B cell (primary cell): ENCODE results near the gene RAD9A. TPM values are rescaled to one million over a fixed set of nuclear protein-coding genes. Genes with fewer than 3 reads are reported as not detected.

Source experiments
- ATAC-seq: fragments of 200-7000 bp; cut with Tn5 transposase; one replicate; pipeline ENCODE4 v1.10.0; 2021; ENCODE audit warnings: low read depth, mild to moderate bottlenecking, moderate number of reproducible peaks, moderate library complexity
- CTCF ChIA-PET: fragments of 350-600 bp; sonication (Branson Sonifier 250); formaldehyde crosslinking; loops from one replicate; lab custom pipeline; 2021; ENCODE audit warnings: antibody characterized with exemption, inconsistent platforms; lab: Charles Lee
- POLR2A ChIA-PET: fragments of 350-600 bp; sonication (Branson Sonifier 250); formaldehyde crosslinking; loops from one replicate; lab custom pipeline; 2021; ENCODE audit warnings: antibody characterized with exemption; lab: Charles Lee
- DNase-seq: peaks from one replicate; pipeline ENCODE4 v3.0.0; 2013
- H2AFZ ChIP-seq: 2 replicates; pipeline ENCODE4 v1.6.1; 2012; ENCODE audit warnings: mild to moderate bottlenecking, low read depth, low read length; ENCODE audit not compliant: insufficient read depth, poor library complexity, severe bottlenecking
- H3K27ac ChIP-seq, 2 donors: 1 replicate in 1 of 2; 2 replicates in 1 of 2; pipeline ENCODE4 v1.5.1; 2012 to 2013; ENCODE audit warnings: low read length in 2 of 2, mild to moderate bottlenecking in 2 of 2, moderate library complexity in 1 of 2
- H3K27me3 ChIP-seq, 4 experiments: fragments of 200-600 bp in 1 of 4; sonication (generic) in 1 of 4; replicated peaks in 1 of 4; 1 replicate in 2 of 4; 2 replicates in 2 of 4; pipeline versions ENCODE4 v1.6.1 to v1.7.0; 2013 to 2016; ENCODE audit warnings: low read length in 3 of 4, mild to moderate bottlenecking in 2 of 4, mixed read lengths in 1 of 4, moderate library complexity in 1 of 4; ENCODE audit not compliant: insufficient read depth in 4 of 4, control insufficient read depth in 3 of 4; ENCODE audit errors: control extremely low read depth in 1 of 4
- H3K36me3 ChIP-seq, 2 experiments: replicated peaks in 1 of 2; 1 replicate in 1 of 2; 2 replicates in 1 of 2; pipeline versions ENCODE4 v1.6.1 to v1.7.1; 2013; ENCODE audit warnings: low read length in 1 of 2; ENCODE audit not compliant: insufficient read depth in 2 of 2, control insufficient read depth in 1 of 2; ENCODE audit errors: control extremely low read depth in 1 of 2, extremely low read depth in 1 of 2
- H3K4me1 ChIP-seq, 2 donors: fragments of 200-600 bp in 1 of 2; sonication (generic) in 1 of 2; 1 replicate in 1 of 2; 2 replicates in 1 of 2; pipeline versions ENCODE4 v1.5.1 to v1.6.1; 2013 to 2017; ENCODE audit warnings: low read length in 2 of 2; ENCODE audit not compliant: control insufficient read depth in 2 of 2, insufficient read depth in 2 of 2
- H3K4me2 ChIP-seq: replicated peaks from 2 replicates; pipeline ENCODE3; 2012; ENCODE audit warnings: mild to moderate bottlenecking, low read depth, low read length; ENCODE audit not compliant: poor library complexity, severe bottlenecking
- H3K4me3 ChIP-seq, 5 experiments: fragments of 200-600 bp in 1 of 5; sonication (generic) in 1 of 5; 1 replicate in 3 of 5; 2 replicates in 2 of 5; pipeline versions ENCODE4 v1.5.1 to v1.7.0; 2011 to 2016; ENCODE audit warnings: low read length in 4 of 5, mild to moderate bottlenecking in 4 of 5, low read depth in 2 of 5, control low read depth in 1 of 5, moderate library complexity in 1 of 5; ENCODE audit not compliant: insufficient read depth in 1 of 5; ENCODE audit errors: control extremely low read depth in 1 of 5, extremely low read depth in 1 of 5
- H3K79me2 ChIP-seq: fragments of 200-600 bp; sonication (generic); one replicate; pipeline ENCODE4 v1.6.0; 2016; ENCODE audit warnings: low read length; ENCODE audit not compliant: control insufficient read depth, insufficient read depth
- H3K9ac ChIP-seq: fragments of 200-600 bp; sonication (generic); 2 replicates; pipeline ENCODE4 v1.6.1; 2017; ENCODE audit warnings: mild to moderate bottlenecking, low read length, moderate library complexity
- H3K9me3 ChIP-seq, 3 donors: one replicate each; pipeline versions ENCODE4 v1.6.1 to v1.7.1; 2013; ENCODE audit warnings: low read length in 2 of 3; ENCODE audit not compliant: control insufficient read depth in 2 of 3, insufficient read depth in 1 of 3; ENCODE audit errors: control extremely low read depth in 1 of 3
- H4K20me1 ChIP-seq: 2 replicates; pipeline ENCODE4 v1.6.0; 2012; ENCODE audit warnings: mild to moderate bottlenecking, low read length; ENCODE audit not compliant: insufficient read depth, control insufficient read depth, poor library complexity, severe bottlenecking
- H3K27ac Mint-ChIP-seq: one replicate; pipeline ENCODE4 v1.8.0; 2021; ENCODE audit warnings: mixed read lengths
- H3K27me3 Mint-ChIP-seq: one replicate; pipeline ENCODE4 v1.8.0; 2021; ENCODE audit warnings: mixed read lengths
- H3K4me1 Mint-ChIP-seq: one replicate; pipeline ENCODE4 v1.8.0; 2021; ENCODE audit warnings: mixed read lengths
- H3K4me3 Mint-ChIP-seq: one replicate; pipeline ENCODE4 v1.8.0; 2021; ENCODE audit warnings: mixed read lengths
- H3K9me3 Mint-ChIP-seq: one replicate; pipeline ENCODE4 v1.8.0; 2022; ENCODE audit warnings: mixed read lengths; ENCODE audit not compliant: insufficient read depth
- EZH2 ChIP-seq: IDR thresholded peaks from 2 replicates; pipeline ENCODE4 v1.6.1; 2012; ENCODE audit warnings: borderline replicate concordance, low read depth, mild to moderate bottlenecking, moderate library complexity, low read length; ENCODE audit not compliant: insufficient read depth, poor library complexity, severe bottlenecking
- WGBS: methylation state at CpG from one replicate; pipeline ENCODE4 v1.1.5; 2013; ENCODE audit warnings: missing lambda C conversion rate; ENCODE audit not compliant: insufficient coverage; 5-methylcytosine and 5-hydroxymethylcytosine counted together
- intact Hi-C: fragments of 100-400 bp; cut with micrococcal nuclease; formaldehyde crosslinking; loops from one replicate; pipeline ENCODE4 v1.10.0; 2022
- polyA plus RNA-seq: library from polyadenylated mRNA; depleted of rRNA; stranded (reverse); fragments of >200 nt; gene quantifications from 2 replicates; pipeline ENCODE4 v1.2.3, GENCODE V29; 2012
- total RNA-seq, 2 donors: library from RNA; stranded (reverse); fragments of 120-200 nt in 1 of 2; gene quantifications; 1 replicate in 1 of 2; 2 replicates in 1 of 2; pipeline versions ENCODE4 v1.2.3 to v1.2.4, GENCODE V29; 2013 to 2022
- TF ChIP-seq, protein P1 (sequence below): fragments of 200-600 bp; IDR thresholded peaks from one replicate; pipeline ENCODE4 v1.8.0; 2022; ENCODE audit warnings: antibody characterized with exemption, mild to moderate bottlenecking

RAD9A gene
- total and polyA plus RNA-seq, 2 donors (not counting 1 experiment from before 2014, with no cell fraction given), result 50.6 to 76.8 TPM

DNA sequence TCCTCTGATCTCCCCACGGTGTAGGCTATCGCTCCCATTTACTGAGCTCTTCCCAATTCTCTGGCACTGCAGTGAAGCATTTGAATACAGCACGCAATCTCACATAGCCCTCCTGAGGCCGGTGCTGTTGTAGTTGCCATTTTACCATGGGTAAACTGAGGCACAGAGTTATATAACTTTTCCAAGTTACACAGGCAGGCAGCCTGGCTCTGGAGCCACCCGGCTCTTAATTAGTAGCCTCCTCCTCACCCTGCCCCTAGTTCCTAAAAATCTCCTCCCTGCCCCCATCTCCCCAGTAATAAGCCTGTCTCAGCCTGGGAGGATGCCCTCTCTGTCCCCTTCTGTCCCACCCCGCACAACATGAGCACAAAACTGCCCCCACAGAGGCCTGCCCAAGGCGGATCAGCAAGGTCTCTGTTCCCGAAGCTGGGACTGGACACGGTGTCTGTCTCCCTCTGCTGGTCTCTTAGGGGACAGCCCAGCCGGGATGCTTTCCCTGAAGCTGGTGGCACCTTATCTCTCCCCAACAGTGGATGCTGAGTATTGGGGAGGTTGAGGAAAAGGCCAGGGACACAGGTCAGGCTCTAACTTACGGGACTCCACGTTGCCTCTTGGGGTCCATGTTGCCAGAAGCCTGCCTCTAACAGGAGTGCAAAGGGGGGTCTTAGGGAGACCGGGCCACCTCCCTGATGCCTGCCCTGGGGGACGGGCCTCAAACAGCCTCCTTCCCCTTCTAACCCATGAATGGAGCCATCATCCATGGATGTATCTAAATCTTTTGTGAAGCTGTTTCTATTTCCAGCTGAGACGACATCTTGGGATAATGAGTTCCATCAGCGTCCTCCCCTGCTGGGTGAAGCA lies 9.3 kb upstream of the RAD9A start:
- Histone ChIP-seq H3K27ac (peak overlapping the region in 1 of 2 donors; percentile 88), H3K27me3 (no peaks in the 10 kb centered on the region), H3K4me3 (no peak overlapping the region), H3K4me2 (peak overlapping the region; percentile 74), H3K9me3 (no peaks in the 10 kb centered on the region), H3K79me2 (peaks cover 11% of the 10 kb centered on the region), H3K9ac (no peak overlapping the region), H3K36me3 (no peaks in the 10 kb centered on the region), H4K20me1 (no peaks in the 10 kb centered on the region), H3K4me1 (peaks cover 22 to 33% of the 10 kb centered on the region in 2 donors), H2AFZ (no peak overlapping the region)
- Mint-ChIP-seq H3K27ac (peak overlapping the region; percentile 92), H3K9me3 (no peaks in the 10 kb centered on the region), H3K4me1 (peaks cover 22% of the 10 kb centered on the region), H3K27me3 (no peaks in the 10 kb centered on the region), H3K4me3 (peak overlapping the region; percentile 84)
- TF ChIP-seq EZH2, result no peak
- TF ChIP-seq, protein P1, sequence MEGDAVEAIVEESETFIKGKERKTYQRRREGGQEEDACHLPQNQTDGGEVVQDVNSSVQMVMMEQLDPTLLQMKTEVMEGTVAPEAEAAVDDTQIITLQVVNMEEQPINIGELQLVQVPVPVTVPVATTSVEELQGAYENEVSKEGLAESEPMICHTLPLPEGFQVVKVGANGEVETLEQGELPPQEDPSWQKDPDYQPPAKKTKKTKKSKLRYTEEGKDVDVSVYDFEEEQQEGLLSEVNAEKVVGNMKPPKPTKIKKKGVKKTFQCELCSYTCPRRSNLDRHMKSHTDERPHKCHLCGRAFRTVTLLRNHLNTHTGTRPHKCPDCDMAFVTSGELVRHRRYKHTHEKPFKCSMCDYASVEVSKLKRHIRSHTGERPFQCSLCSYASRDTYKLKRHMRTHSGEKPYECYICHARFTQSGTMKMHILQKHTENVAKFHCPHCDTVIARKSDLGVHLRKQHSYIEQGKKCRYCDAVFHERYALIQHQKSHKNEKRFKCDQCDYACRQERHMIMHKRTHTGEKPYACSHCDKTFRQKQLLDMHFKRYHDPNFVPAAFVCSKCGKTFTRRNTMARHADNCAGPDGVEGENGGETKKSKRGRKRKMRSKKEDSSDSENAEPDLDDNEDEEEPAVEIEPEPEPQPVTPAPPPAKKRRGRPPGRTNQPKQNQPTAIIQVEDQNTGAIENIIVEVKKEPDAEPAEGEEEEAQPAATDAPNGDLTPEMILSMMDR, result peak; percentile 96
- intact Hi-C loops, result loop anchor here (1.0 to 5.0 kb wide), 6 partner anchors 25 to 140 kb away; partner anchors contain the start of gene ANKRD13D
- POLR2A ChIA-PET, result interaction anchor here (0.6 to 5.8 kb wide), 15 partner anchors 8 to 232 kb away, joined by 3 to 153 read pairs (median 4); partner anchors contain the start of genes CLCF1, GRK2, POLD4 and PPP1CA
- peak; percentile 86 for ATAC-seq
- CTCF ChIA-PET, result interaction anchor here (0.6 to 42.2 kb wide), 34 partner anchors 8 to 329 kb away, joined by 3 to 2379 read pairs (median 5); partner anchors contain the start of genes ANKRD13D, CLCF1, PITPNM1 and POLD4
- WGBS, result 35% methylated on average over 8 of the region's 16 CpGs
- DNase-seq, result peak; percentile 88
